B cell (primary cell): Measurements from ENCODE around the gene SGCG. TPM values are rescaled to one million over a fixed set of nuclear protein-coding genes. Genes with fewer than 3 reads are reported as not detected.

Experiments used
- ATAC-seq: fragments of 200-7000 bp; cut with Tn5 transposase; one replicate; pipeline ENCODE4 v1.10.0; 2021; ENCODE audit warnings: low read depth, mild to moderate bottlenecking, moderate number of reproducible peaks, moderate library complexity
- CTCF ChIA-PET: fragments of 350-600 bp; sonication (Branson Sonifier 250); formaldehyde crosslinking; loops from one replicate; lab custom pipeline; 2021; ENCODE audit warnings: antibody characterized with exemption, inconsistent platforms; lab: Charles Lee
- POLR2A ChIA-PET: fragments of 350-600 bp; sonication (Branson Sonifier 250); formaldehyde crosslinking; loops from one replicate; lab custom pipeline; 2021; ENCODE audit warnings: antibody characterized with exemption; lab: Charles Lee
- DNase-seq: peaks from one replicate; pipeline ENCODE4 v3.0.0; 2013
- H2AFZ ChIP-seq: 2 replicates; pipeline ENCODE4 v1.6.1; 2012; ENCODE audit warnings: mild to moderate bottlenecking, low read depth, low read length; ENCODE audit not compliant: insufficient read depth, poor library complexity, severe bottlenecking
- H3K27ac ChIP-seq, 2 donors: 1 replicate in 1 of 2; 2 replicates in 1 of 2; pipeline ENCODE4 v1.5.1; 2012 to 2013; ENCODE audit warnings: low read length in 2 of 2, mild to moderate bottlenecking in 2 of 2, moderate library complexity in 1 of 2
- H3K27me3 ChIP-seq, 4 experiments: fragments of 200-600 bp in 1 of 4; sonication (generic) in 1 of 4; replicated peaks in 1 of 4; 1 replicate in 2 of 4; 2 replicates in 2 of 4; pipeline versions ENCODE4 v1.6.1 to v1.7.0; 2013 to 2016; ENCODE audit warnings: low read length in 3 of 4, mild to moderate bottlenecking in 2 of 4, mixed read lengths in 1 of 4, moderate library complexity in 1 of 4; ENCODE audit not compliant: insufficient read depth in 4 of 4, control insufficient read depth in 3 of 4; ENCODE audit errors: control extremely low read depth in 1 of 4
- H3K36me3 ChIP-seq, 2 experiments: replicated peaks in 1 of 2; 1 replicate in 1 of 2; 2 replicates in 1 of 2; pipeline versions ENCODE4 v1.6.1 to v1.7.1; 2013; ENCODE audit warnings: low read length in 1 of 2; ENCODE audit not compliant: insufficient read depth in 2 of 2, control insufficient read depth in 1 of 2; ENCODE audit errors: control extremely low read depth in 1 of 2, extremely low read depth in 1 of 2
- H3K4me1 ChIP-seq, 2 donors: fragments of 200-600 bp in 1 of 2; sonication (generic) in 1 of 2; 1 replicate in 1 of 2; 2 replicates in 1 of 2; pipeline versions ENCODE4 v1.5.1 to v1.6.1; 2013 to 2017; ENCODE audit warnings: low read length in 2 of 2; ENCODE audit not compliant: control insufficient read depth in 2 of 2, insufficient read depth in 2 of 2
- H3K4me2 ChIP-seq: replicated peaks from 2 replicates; pipeline ENCODE3; 2012; ENCODE audit warnings: mild to moderate bottlenecking, low read depth, low read length; ENCODE audit not compliant: poor library complexity, severe bottlenecking
- H3K4me3 ChIP-seq, 5 experiments: fragments of 200-600 bp in 1 of 5; sonication (generic) in 1 of 5; 1 replicate in 3 of 5; 2 replicates in 2 of 5; pipeline versions ENCODE4 v1.5.1 to v1.7.0; 2011 to 2016; ENCODE audit warnings: low read length in 4 of 5, mild to moderate bottlenecking in 4 of 5, low read depth in 2 of 5, control low read depth in 1 of 5, moderate library complexity in 1 of 5; ENCODE audit not compliant: insufficient read depth in 1 of 5; ENCODE audit errors: control extremely low read depth in 1 of 5, extremely low read depth in 1 of 5
- H3K79me2 ChIP-seq: fragments of 200-600 bp; sonication (generic); one replicate; pipeline ENCODE4 v1.6.0; 2016; ENCODE audit warnings: low read length; ENCODE audit not compliant: control insufficient read depth, insufficient read depth
- H3K9ac ChIP-seq: fragments of 200-600 bp; sonication (generic); 2 replicates; pipeline ENCODE4 v1.6.1; 2017; ENCODE audit warnings: mild to moderate bottlenecking, low read length, moderate library complexity
- H3K9me3 ChIP-seq, 3 donors: one replicate each; pipeline versions ENCODE4 v1.6.1 to v1.7.1; 2013; ENCODE audit warnings: low read length in 2 of 3; ENCODE audit not compliant: control insufficient read depth in 2 of 3, insufficient read depth in 1 of 3; ENCODE audit errors: control extremely low read depth in 1 of 3
- H4K20me1 ChIP-seq: 2 replicates; pipeline ENCODE4 v1.6.0; 2012; ENCODE audit warnings: mild to moderate bottlenecking, low read length; ENCODE audit not compliant: insufficient read depth, control insufficient read depth, poor library complexity, severe bottlenecking
- H3K27ac Mint-ChIP-seq: one replicate; pipeline ENCODE4 v1.8.0; 2021; ENCODE audit warnings: mixed read lengths
- H3K27me3 Mint-ChIP-seq: one replicate; pipeline ENCODE4 v1.8.0; 2021; ENCODE audit warnings: mixed read lengths
- H3K4me1 Mint-ChIP-seq: one replicate; pipeline ENCODE4 v1.8.0; 2021; ENCODE audit warnings: mixed read lengths
- H3K4me3 Mint-ChIP-seq: one replicate; pipeline ENCODE4 v1.8.0; 2021; ENCODE audit warnings: mixed read lengths
- H3K9me3 Mint-ChIP-seq: one replicate; pipeline ENCODE4 v1.8.0; 2022; ENCODE audit warnings: mixed read lengths; ENCODE audit not compliant: insufficient read depth
- EZH2 ChIP-seq: IDR thresholded peaks from 2 replicates; pipeline ENCODE4 v1.6.1; 2012; ENCODE audit warnings: borderline replicate concordance, low read depth, mild to moderate bottlenecking, moderate library complexity, low read length; ENCODE audit not compliant: insufficient read depth, poor library complexity, severe bottlenecking
- WGBS: methylation state at CpG from one replicate; pipeline ENCODE4 v1.1.5; 2013; ENCODE audit warnings: missing lambda C conversion rate; ENCODE audit not compliant: insufficient coverage; 5-methylcytosine and 5-hydroxymethylcytosine counted together
- intact Hi-C: fragments of 100-400 bp; cut with micrococcal nuclease; formaldehyde crosslinking; loops from one replicate; pipeline ENCODE4 v1.10.0; 2022
- polyA plus RNA-seq: library from polyadenylated mRNA; depleted of rRNA; stranded (reverse); fragments of >200 nt; gene quantifications from 2 replicates; pipeline ENCODE4 v1.2.3, GENCODE V29; 2012
- total RNA-seq, 2 donors: library from RNA; stranded (reverse); fragments of 120-200 nt in 1 of 2; gene quantifications; 1 replicate in 1 of 2; 2 replicates in 1 of 2; pipeline versions ENCODE4 v1.2.3 to v1.2.4, GENCODE V29; 2013 to 2022
- TF ChIP-seq, protein P1 (sequence below): fragments of 200-600 bp; IDR thresholded peaks from one replicate; pipeline ENCODE4 v1.8.0; 2022; ENCODE audit warnings: antibody characterized with exemption, mild to moderate bottlenecking

The SGCG gene
- total and polyA plus RNA-seq, 2 donors (not counting 1 experiment from before 2014, with no cell fraction given): not detected

DNA sequence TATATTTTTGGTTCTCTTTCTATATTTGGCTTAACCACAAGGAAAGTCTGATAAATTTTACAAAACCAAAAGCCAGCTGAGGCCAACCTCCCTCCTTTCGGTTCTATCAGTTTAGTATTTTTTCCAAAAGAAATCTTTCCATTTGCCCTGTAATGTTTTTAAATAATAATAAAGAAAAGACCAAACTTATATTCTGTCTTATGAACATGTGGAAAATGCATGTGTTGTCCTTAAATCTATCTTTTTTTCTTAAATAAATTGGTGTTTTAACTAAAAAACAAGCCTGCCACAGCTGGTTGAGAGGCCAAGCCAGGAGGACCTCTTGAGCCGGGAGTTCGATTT is 139.1 kb downstream of the SGCG start:
- no peaks in the 10 kb centered on the region for H3K79me2 ChIP-seq
- no peaks in the 10 kb centered on the region for H3K4me1 ChIP-seq
- ChIA-PET POLR2A (no interaction called here), CTCF (no interaction called here)
- intact Hi-C loops: no loop called here
- no peak overlapping the region for H3K4me3 Mint-ChIP-seq
- no peak overlapping the region for H2AFZ ChIP-seq
- 92% methylated on average over 2 of the region's 3 CpGs for whole genome bisulfite sequencing
- no peaks in the 10 kb centered on the region for H4K20me1 ChIP-seq
- peaks cover 3% of the 10 kb centered on the region for H3K4me1 Mint-ChIP-seq
- H3K27ac Mint-ChIP-seq: no peak overlapping the region
- DNase-seq (no peak), ATAC-seq (no peak)
- H3K27me3 Mint-ChIP-seq: peaks cover 18% of the 10 kb centered on the region
- no peak overlapping the region for H3K4me2 ChIP-seq
- H3K9me3 Mint-ChIP-seq: no peaks in the 10 kb centered on the region
- H3K9ac ChIP-seq: no peak overlapping the region
- peaks cover 0 to 3% (median 0%) of the 10 kb centered on the region in 4 experiments for H3K27me3 ChIP-seq
- no peak overlapping the region for H3K4me3 ChIP-seq
- H3K27ac ChIP-seq: no peak overlapping the region
- H3K9me3 ChIP-seq: no peaks in the 10 kb centered on the region
- no peaks in the 10 kb centered on the region for H3K36me3 ChIP-seq
- TF ChIP-seq, protein P1, sequence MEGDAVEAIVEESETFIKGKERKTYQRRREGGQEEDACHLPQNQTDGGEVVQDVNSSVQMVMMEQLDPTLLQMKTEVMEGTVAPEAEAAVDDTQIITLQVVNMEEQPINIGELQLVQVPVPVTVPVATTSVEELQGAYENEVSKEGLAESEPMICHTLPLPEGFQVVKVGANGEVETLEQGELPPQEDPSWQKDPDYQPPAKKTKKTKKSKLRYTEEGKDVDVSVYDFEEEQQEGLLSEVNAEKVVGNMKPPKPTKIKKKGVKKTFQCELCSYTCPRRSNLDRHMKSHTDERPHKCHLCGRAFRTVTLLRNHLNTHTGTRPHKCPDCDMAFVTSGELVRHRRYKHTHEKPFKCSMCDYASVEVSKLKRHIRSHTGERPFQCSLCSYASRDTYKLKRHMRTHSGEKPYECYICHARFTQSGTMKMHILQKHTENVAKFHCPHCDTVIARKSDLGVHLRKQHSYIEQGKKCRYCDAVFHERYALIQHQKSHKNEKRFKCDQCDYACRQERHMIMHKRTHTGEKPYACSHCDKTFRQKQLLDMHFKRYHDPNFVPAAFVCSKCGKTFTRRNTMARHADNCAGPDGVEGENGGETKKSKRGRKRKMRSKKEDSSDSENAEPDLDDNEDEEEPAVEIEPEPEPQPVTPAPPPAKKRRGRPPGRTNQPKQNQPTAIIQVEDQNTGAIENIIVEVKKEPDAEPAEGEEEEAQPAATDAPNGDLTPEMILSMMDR: no peak
- TF ChIP-seq EZH2: no peak

DNA sequence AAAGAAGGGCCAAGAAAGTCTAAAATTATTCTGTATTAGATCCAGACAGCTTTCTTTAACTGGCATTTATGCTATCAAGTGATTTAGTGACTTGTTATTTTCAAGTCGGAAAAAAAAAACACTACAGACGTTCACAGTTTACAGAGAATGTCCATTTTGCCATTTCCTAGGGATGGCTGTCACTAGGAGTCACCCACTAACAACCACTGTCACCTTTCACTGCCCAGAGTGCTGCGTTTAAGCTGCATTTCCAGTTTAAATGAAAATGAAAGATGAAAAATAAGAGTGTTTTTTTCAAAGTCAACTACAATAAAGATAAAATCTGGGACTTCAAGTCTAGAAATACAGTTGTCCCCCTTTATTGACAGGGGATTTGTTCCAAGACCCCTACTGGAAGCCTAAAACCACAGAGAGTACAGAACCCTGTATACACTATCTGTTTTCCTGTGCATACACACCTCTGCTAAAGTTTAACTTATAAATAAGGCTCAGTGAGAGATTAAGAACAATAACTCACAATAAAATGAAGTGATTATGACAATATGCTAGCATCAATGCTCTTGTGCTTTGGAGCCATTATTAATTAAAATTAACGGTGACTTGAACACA is 140.3 kb downstream of the SGCG start:
- H3K4me3 ChIP-seq: peak overlapping the region in 2 of 5 experiments; percentile 26 to 44
- Mint-ChIP-seq H3K4me3 (peak overlapping the region; percentile 50), H3K4me1 (peaks cover 3% of the 10 kb centered on the region), H3K27me3 (peaks cover 18% of the 10 kb centered on the region), H3K9me3 (no peaks in the 10 kb centered on the region), H3K27ac (no peak overlapping the region)
- peak overlapping the region; percentile 44 for H3K9ac ChIP-seq
- ChIA-PET CTCF (no interaction called here), POLR2A (no interaction called here)
- no peak overlapping the region for H3K27ac ChIP-seq
- peak overlapping the region; percentile 21 for H3K4me2 ChIP-seq
- H4K20me1 ChIP-seq: no peaks in the 10 kb centered on the region
- intact Hi-C loops: no loop called here
- H3K4me1 ChIP-seq: no peaks in the 10 kb centered on the region
- no peak for TF ChIP-seq EZH2
- TF ChIP-seq, protein P1: no peak
- no peaks in the 10 kb centered on the region for H3K36me3 ChIP-seq
- no peaks in the 10 kb centered on the region for H3K9me3 ChIP-seq
- H3K27me3 ChIP-seq: peaks cover 0 to 3% (median 0%) of the 10 kb centered on the region in 4 experiments
- no peaks in the 10 kb centered on the region for H3K79me2 ChIP-seq
- ATAC-seq (no peak), DNase-seq (no peak)
- H2AFZ ChIP-seq: no peak overlapping the region
- WGBS: 89% methylated on average over 1 of the region's 4 CpGs
